HG02938 (cell line): ENCODE data around the gene MSL1.
"Not testable (repeated sequence)": the region's sequence is repeated elsewhere in the genome, so short reads cannot be mapped to it uniquely, and the experiment has no call there.

Source experiments
- ATAC-seq: cut with Tn5 transposase; IDR thresholded peaks from one replicate; pipeline ENCODE4 v1.9.1; 2021; ENCODE audit warnings: mild to moderate bottlenecking, moderate library complexity; ENCODE audit not compliant: unreplicated experiment

MSL1 gene

DNA sequence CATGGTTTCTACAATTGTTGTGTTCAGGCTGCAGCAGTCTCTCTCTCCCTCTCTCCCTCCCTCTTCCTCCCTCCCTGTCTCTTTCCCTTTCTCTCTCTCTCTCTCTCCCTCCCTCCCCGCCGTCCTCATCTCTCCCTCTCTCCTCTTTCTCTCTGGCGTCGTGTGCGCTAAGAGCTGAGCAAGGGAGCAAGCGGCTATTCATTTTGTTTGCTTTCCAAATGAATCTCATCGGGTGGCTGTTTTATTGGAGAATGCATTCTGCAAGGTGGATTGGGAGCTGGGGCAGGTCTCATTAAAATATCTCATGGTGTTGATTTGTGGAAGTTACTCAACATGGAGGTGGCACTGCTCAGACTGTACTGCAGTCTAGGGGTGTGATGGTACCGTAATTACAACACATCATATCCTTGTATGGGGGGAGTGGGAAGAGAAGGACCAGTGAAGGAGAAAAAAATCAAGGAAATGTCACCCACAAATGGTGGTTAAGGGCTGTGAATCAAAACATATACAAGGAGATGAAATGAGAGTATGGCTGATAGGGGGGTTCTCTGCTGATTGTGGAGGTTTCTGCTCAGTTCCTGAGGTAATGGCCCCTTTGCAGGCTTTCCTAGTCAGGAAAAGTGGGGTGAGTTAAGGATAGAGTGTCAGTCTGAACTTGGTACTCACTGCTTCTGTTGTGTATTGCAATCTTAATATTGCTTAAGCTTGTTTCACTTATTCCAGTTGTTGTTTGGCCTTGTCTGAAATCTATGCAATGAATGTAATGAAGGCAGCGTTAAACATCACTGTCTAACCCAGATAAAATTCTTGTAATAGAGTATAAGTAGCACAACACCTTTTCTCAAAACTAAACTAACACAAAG lies 2.7 kb downstream of the MSL1 start:
- no peak for ATAC-seq

DNA sequence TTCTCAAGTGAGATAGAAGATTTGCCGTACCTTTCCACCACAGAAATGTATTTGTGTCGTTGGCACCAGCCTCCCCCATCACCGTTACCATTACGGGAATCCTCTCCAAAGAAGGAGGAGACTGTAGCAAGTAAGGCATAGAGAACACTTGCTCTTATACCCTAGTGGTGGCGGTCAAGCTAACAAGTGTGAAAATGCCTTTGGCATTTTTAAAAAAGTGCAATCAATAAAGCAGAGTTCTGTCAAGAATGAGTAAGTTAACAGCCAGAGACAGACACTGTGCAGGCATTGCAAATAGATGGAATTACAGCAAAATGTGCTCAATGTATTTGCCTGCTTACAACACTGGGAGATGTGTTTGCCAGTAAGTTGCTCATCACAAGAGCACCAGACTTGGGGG lies 7.7 kb downstream of the MSL1 start:
- ATAC-seq = no peak

DNA sequence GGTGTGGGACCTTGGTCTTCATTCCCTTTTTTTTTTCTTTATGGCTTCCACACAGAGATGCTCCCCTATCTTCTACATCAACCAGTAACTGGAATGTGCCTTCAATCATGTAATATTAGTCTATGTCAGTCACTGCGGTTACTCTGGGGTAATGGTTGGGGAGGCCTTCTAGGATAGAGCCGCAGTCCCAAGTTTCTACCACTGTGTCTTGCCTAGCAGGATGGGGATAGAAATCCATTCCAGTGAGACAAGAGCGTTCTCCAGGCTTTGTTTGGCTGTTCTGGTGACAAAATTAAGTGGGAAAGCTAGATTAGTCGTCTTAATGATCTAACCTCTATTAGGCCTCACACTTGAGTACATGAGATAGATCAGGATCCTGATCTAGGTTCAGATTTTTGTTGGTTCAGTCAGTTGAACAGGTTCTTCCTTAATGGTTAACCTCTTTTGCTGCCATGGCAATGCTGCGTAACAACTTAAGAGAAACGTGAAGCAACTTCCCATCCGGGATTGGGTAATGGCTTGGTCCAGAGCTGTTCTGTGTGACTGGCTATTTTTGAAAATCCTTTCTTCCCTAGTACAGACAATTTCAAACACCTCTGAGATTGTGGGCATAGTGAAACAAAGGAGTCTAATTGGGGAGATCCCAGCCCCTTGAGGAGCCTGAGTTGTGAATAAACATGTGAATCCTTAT lies 8.7 kb downstream of the MSL1 start:
- ATAC-seq = no peak

DNA sequence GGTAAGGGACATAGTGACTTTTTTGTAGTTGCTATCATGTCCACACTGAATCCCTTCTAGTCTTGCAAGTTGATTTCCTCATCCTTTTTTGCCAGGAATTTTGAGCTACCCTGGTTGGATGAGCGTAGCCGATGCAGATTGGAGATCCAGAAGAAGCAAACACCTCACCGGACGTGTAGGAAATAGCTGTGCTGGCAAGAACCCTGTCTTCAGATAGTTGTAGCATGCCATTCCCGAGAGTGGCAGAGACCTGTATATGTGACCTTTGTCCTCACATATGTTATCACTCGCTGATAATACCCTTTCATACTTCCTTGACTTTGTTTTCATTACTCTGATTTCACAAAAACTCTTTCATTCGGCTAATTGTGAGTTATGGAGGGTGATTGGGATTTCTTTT lies 12.4 kb downstream of the MSL1 start:
- no peak for ATAC-seq

DNA sequence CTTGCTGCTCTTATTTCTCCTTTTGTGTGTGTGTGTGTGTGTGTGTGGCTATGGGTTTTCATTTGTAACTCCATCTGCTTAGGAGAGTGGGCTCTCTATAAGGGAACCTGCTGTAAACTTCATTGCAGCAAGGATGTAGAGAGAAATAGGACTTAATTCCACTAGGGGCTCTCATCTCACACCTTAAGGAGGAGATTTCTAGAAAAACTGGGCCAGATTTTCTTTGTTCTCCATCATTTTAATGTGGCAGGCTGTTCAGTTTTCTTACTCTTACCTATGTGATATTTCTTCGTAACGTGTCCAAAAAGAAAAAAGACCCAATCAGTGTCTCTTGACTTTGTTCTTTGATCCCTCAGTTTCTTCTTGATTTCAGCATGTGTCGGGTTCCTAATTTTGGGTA lies 14.0 kb downstream of the MSL1 start:
- no peak for ATAC-seq

DNA sequence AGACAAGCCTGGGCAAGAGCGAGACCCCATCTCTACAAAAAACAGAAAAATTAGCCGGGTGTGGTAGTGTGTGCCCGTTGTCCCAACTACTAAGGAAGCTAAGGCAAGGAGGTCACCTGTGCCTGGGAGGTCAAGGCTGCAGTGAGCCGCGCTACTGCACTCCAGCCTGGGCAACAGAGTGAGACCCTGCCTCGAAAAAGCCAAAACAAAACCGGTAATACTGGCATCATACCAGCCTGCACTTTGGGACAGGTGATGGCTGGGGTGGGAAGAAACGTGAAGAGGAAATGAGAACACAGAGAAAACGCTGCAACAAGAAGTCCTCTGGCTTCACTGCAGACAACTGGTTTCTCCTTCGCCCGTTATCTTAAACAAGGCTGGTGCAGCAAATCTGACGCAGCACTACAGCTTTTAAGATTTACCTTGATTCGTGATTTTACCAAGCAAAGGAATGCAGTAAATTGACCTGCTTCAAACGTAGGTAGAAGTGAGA lies 17.8 kb downstream of the MSL1 start:
- ATAC-seq = peak; percentile 1

DNA sequence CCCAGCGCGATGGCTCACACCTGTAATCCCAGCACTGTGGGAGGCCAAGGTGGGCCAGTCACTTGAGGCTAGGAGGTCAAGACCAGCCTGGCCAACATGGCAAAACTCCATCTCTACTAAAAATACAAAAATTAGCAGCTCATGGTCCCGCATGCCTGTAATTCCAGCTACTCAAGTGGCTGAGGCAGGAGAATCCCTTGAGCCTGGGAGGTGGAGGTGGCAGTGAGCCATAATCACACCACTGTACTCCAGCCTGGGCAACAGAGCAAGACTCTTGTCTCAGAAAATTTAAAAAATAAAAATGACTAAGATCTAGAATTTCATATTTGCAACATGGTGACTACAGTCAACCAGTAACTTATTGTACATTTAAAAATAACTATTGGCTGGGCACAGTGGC lies 21.4 kb downstream of the MSL1 start:
- not testable (repeated sequence) for ATAC-seq

DNA sequence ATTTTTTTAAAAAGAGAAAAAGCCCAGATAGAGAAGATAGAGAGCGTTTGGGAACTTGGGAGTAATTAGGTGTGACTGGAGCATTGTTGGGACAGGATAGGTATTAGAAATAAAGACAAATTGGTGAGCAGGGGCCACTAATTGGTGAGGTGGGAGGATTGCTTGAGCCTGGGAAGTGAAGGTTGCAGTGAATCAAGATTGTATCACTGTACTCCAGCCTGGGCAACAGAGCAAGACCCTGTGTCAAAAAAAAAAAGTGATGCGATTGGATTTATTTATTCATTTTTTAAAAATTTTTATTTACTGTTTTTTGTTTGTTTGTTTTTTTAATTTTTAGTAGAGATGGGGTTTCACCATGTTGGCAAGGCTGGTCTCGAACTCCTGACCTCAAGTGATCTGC lies 23.7 kb downstream of the MSL1 start:
- ATAC-seq = no peak

DNA sequence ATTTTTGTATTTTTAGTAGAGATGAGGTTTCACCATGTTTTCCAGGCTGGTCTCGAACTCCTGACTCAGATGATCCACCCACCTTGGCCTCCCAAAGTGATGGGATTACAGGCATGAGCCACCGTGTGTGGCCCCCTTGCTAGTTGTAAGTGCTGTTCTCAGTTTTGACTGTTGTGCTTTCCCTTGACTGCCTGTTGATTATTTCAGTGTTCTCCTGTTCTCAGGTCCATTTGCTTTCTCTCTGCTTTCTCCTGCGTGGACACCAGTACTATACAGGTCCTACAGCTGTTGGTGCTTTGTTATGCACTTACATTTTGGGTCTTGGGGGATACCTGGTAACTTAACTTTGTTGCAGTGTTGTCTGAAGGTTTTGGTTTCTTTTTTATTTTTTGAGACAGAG lies 26.8 kb downstream of the MSL1 start:
- no peak for ATAC-seq

DNA sequence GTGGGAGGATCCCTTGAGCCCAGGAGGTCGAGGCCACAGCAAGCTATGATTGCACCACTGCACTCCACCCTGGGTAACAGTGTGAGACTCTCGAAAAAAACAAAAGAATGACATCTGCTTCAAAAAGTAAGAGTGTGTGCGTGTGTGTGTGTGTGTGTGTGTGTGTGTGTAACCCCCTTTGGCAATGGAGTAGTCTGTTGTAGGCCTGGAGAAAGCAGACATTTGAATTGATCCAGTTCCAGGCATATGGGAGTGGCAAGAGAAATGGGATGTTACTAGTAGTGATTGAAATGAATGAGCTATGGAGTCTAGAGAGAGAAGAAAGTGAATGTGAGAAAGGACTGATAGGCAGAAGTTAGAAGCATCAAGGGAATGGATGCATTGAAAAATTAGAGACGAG lies 28.5 kb downstream of the MSL1 start:
- no peak for ATAC-seq

DNA sequence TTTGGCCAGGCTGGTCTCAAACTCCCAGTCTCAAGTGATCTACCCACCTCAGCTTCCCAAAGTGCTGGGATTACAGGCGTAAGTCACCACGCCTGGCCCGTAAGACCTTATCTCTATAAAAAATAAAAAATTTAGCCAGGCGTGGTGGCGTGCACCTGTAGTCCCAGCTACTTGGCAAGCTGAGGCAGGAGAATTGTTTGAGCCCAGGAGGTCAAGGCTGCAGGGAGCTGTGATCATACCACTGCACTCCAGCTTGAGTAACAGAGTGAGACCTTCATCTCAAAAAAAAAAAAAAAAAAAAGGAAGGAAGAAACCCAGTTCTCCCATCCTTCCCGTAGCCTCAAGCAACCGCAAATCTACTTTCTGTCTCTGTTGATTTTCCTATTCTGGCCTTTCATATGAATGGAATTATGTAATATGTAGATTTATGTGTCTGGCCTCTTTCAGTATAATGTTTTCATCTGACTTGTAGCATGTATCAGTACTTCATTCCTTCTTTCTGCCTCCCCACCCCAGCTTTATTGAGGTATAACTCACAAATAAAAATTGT lies 29.7 kb downstream of the MSL1 start:
- no peak for ATAC-seq

DNA sequence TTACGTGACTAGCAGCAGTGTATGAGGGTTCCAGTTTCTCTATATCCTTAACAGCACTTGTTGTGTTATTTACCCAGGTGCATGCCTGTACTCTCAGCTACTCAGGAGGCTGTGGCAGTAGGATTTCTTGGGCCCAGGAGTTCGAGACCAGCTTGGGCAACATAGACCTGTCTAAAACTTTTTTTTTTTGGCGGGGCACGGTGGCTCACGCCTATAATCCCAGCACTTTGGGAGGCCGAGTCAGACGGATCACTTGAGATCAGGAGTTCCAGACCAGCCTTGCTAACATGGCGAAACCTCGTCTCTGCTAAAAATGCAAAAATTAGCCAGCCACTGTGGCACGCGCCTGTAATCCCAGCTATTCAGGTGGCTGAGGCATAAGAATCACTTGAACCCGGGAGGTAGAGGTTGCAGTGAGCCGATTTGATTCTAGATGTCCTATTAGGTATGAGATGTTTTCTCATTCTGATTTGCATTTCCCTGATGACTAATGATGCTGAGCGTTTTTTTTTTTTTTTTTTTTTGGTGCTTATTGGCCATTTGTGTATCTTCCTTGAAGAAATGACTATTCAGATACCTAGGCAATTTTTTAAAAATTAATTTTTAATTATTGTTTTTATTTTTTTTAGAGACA lies 31.9 kb downstream of the MSL1 start:
- ATAC-seq = no peak

DNA sequence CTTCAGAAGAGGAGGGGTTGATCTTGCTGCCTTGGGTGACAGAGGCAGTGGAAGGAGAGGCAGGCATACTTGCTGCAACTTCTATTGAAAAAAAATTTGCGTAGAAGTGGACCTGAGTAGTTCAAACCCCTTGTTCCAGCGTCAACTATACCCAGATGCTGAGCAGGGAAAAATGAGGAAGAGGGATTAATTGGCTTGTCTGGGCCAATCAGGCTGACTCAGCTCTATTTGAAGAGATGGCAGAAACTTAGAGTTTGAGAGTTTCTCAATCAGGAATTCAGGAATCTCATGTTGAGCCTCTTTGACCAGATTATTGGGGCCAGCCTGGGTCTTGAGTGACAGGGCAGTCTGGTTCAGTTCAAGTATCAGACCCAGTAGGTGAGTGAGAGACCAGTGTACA lies 36.2 kb downstream of the MSL1 start:
- no peak for ATAC-seq

DNA sequence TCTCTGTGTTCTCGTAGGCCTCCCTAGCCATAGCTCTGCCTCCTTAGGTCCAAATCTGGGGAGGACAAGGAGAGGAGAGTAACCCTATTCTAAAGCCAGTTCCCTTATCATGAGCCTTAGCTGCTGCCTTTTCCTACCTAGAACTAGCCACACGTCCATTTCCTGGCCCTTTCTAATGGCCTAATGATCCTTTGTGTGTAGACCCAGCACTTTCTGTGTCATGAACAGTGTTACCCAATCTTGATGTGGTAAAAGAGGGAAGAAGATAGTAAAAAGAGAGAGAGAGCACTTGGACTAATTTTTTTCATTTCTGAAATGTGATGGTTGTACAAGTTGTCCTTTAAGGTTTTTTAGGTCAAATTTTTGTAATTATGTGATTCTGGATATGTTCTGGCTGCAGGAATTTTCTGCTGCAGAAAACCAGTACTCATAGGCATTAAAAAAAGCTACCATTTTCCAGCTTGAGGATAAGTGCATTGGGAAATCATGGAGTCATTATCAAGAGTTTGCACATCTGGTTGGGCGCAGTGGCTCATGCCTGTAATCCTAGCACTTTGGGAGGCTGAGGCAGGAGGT lies 36.8 kb downstream of the MSL1 start:
- no peak for ATAC-seq

DNA sequence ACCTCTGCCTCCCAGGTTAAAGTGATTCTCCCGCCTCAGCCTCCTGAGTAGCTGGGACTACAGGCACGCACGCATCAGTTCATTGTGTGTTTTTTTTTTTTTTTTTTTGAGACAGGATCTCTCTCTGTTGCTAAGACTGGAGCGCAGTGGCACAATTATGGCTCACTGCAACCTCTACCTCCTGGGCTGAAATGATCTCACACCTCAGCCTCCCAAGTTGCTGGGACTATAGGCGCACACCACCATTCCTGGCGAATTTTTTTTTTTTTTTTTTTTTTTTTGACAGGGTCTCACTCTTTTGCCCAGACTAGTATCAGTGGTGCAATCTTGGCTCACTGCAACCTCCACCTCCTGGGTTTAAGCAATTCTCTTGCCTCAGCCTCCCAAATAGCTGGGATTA lies 37.7 kb downstream of the MSL1 start:
- no peak for ATAC-seq

DNA sequence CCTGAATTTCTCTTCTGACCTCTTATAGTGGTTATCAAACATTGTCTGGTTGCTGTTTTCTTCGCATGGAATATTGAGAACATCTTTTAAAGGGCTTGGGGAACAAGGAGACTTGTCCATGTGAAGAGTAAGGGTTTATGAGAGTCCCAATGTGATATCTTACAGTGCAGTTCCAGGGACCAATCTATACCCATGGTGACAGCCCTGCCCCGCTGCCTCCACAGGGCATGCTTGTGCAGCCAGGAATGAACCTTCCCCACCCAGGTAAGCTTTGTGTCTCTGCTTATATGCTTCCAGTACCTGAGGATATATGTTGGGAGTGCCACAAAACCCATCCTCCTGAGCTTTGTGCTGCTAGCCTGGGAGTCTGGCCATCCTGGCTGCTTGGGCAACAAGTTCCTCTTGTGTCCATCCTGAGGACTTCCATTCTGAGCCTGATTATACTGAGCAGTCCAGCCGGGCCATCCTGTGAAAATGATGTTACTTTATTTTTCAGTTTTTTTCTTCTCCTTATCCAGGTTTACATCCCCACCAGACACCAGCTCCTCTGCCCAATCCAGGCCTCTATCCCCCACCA lies 46.0 kb downstream of the MSL1 start:
- no peak for ATAC-seq

DNA sequence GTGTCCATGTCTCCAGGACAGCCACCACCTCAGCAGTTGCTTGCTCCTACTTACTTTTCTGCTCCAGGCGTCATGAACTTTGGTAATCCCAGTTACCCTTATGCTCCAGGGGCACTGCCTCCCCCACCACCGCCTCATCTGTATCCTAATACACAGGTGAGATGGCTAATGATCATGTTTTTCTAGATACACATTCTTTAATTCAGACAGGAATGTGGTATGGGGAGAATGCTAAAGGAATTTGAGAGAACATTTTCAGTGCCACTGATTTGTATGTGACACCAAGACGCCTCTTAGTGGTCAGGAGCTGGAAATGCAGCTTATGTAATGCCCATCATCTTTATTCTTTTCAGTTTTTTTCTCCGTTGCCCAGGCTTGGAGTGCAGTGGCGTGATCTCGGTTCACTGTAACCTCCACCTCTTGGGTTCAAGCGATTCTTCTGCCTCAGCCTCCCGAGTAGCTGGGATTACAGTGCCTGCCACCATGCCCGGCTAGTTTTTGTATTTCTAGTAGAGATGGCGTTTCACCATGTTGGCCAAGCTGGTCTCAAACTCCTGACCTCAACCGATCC lies 46.6 kb downstream of the MSL1 start:
- no peak for ATAC-seq

DNA sequence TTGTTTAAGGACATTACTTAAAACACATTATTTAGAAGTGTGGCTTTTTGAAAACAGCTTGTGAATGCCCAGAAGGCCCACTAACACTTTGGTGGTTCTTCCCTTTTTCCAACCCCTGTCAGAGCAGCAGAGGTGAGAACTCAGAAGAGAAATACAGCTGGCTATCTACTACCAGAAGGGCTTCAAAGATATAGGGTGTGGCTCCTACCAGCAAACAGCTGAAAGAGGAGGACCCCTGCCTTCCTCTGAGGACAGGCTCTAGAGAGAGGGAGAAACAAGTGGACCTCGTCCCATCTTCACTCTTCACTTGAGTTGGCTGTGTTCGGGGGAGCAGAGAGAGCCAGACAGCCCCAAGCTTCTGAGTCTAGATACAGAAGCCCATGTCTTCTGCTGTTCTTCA lies 48.6 kb downstream of the MSL1 start:
- ATAC-seq = no peak

DNA sequence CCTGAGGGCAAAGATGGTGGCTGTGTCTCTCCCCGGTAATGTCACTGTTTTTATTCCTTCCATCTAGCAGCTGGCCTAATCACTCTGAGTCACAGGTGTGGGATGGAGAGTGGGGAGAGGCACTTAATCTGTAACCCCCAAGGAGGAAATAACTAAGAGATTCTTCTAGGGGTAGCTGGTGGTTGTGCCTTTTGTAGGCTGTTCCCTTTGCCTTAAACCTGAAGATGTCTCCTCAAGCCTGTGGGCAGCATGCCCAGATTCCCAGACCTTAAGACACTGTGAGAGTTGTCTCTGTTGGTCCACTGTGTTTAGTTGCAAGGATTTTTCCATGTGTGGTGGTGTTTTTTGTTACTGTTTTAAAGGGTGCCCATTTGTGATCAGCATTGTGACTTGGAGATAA lies 50.0 kb downstream of the MSL1 start:
- ATAC-seq = no peak

DNA sequence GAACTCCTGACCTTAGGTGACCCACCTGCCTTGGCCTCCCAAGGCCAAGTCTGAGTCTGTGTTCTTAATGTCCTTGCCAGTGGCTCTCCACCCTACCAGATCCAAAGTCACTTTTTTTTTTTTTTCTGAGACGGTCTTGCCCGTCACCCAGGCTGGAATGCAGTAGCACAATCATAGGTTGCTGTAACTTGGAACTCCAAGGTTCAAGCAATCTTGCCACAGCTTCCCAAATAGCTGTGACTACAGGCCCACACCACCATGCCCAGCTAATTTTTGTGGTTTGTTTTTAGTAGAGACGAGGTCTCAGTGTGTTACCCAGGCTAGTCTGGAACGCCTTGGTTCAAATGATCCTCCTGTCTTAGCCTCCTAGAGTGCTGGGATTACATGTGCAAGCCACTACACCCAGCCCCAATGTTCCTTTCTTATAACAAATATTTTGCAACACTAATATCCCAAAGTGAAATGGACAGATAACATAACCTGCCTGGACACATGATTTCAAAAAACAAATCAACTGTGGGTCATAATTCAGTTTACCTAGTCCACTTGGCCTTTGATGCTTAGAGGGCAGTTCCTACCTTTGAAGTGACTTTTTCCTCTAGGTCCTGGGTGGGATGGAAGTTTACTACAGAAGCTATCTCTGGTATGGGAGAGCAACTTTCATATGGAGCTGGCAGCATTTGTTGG lies 51.5 kb downstream of the MSL1 start:
- ATAC-seq = no peak
